ENCODE data around the gene CAPN7.
"Not testable (repeated sequence)": the region's sequence is repeated elsewhere in the genome, so short reads cannot be mapped to it uniquely, and the experiment has no call there.

Gene CAPN7

DNA sequence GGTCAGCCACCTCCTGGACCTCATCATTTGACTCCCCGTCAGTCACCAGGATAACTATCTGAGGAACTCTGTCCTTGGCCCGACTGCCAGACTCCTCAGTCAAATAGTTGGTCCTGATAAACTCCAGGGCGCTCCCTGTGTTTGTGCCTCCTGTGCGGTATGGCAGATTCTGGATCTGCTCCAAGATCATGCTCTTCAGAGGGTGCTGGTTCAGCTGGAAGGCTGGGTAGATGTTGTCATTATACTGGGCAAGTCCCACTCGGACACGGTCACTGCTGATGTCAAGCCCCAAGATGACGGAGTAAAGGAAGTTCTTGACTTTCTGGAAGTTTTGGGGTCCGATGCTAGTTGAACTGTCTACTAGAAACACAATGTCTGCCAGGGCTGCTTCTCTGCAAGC is 31.1 kb upstream of the CAPN7 start:
- Histone ChIP-seq H3K4me3 (ENCODE audit: low read length) (no peak overlapping the region), H3K4me1 (ENCODE audit: insufficient read depth, low read length) (peaks cover 3% of the 10 kb centered on the region; the same call in 1 of the 2 replicates), H3K9ac (ENCODE audit: low read depth, low read length) (no peak overlapping the region), H3K27me3 (ENCODE audit: insufficient read depth, low read length) (peaks cover 4% of the 10 kb centered on the region; the same call in 1 of the 2 replicates), H3K9me3 (ENCODE audit: insufficient read depth, low read depth, low read length) (no peaks in the 10 kb centered on the region), H3K27ac (ENCODE audit: low read depth, low read length) (no peak overlapping the region), H3K36me3 (ENCODE audit: insufficient read depth, low read length) (no peaks in the 10 kb centered on the region)
- 94% methylated on average over 8 of the region's 8 CpGs for WGBS

DNA sequence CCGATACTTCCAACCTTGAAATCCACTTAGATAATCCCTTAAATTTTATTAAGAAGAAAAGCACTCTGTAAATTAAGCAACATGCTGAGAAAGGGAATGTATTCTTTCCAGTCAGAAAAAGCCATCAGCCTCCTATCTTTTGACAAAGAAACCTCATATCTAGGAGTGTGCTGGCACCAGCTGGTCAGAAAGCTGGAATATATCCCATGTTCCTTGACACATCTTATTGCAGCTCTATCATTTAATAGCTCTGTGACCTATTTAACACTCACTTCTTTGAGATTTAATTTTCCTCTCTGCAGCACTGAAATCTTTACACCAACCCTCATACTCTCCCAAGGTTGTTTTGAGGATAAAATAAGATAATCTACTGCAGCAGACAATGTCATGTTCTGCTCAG is 30.4 kb upstream of the CAPN7 start:
- Histone ChIP-seq H3K36me3 (ENCODE audit: insufficient read depth, low read length) (no peaks in the 10 kb centered on the region), H3K9me3 (ENCODE audit: insufficient read depth, low read depth, low read length) (no peaks in the 10 kb centered on the region), H3K27me3 (ENCODE audit: insufficient read depth, low read length) (peaks cover 4% of the 10 kb centered on the region; the same call in 1 of the 2 replicates), H3K9ac (ENCODE audit: low read depth, low read length) (no peak overlapping the region), H3K4me1 (ENCODE audit: insufficient read depth, low read length) (peaks cover 5% of the 10 kb centered on the region; the same call in 1 of the 2 replicates), H3K27ac (ENCODE audit: low read depth, low read length) (no peak overlapping the region), H3K4me3 (ENCODE audit: low read length) (no peak overlapping the region)
- WGBS, result 91% methylated on average over 1 of the region's 1 CpG

DNA sequence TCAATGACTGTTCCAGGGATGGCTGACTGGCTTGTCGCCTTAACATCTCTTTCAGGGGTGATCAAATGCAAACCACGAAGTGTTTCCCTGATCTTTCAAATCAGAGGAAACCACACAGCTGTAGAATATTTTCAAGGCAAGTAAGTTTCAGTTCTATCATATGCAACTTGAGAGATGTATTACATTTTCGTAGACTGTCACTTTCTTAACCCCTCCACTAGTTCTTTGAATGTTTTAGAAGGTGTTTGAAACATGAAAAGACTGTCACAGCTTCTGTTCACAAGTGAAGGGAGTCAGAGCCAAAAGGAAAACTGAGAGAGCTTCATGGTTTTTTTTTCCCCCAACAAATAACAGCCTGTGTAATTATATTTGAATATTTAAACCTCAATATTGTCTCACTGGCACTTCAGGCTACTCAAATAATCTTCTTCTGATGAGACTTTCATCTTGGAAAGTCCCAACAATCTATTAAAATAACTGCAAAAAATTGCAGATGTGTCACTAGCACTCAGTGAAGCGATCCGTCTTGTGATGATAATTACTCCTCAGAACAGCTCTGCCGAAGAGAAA is 25.9 kb upstream of the CAPN7 start:
- H3K9me3 ChIP-seq (ENCODE audit: insufficient read depth, low read depth, low read length), result no peaks in the 10 kb centered on the region
- H3K9ac ChIP-seq (ENCODE audit: low read depth, low read length), result no peak overlapping the region
- 80% methylated on average over 5 of the region's 6 CpGs for WGBS
- H3K36me3 ChIP-seq (ENCODE audit: insufficient read depth, low read length), result no peaks in the 10 kb centered on the region
- H3K4me3 ChIP-seq (ENCODE audit: low read length), result no peak overlapping the region
- H3K27ac ChIP-seq (ENCODE audit: low read depth, low read length), result no peak overlapping the region
- H3K4me1 ChIP-seq (ENCODE audit: insufficient read depth, low read length), result peaks cover 10% of the 10 kb centered on the region; the same call in 1 of the 2 replicates
- no peaks in the 10 kb centered on the region for H3K27me3 ChIP-seq (ENCODE audit: insufficient read depth, low read length)

DNA sequence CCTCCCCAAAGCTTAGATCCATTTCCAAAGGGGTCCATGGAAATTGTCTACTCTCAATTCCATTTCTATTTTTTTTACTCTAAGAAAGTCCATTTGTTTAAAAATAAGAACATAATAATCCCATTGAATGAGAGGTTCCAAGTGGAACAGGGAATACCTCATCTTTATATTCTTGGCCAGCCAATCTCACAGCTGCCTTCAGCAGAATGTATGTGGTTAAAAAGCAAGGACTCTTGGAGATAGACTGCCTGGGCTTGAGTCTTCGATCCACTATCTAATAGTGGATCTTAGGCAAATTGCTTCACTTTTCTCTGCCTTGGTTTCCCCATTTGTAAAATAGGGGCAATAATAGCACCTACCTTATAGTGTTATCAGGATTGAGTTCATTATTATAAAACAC is 24.5 kb upstream of the CAPN7 start:
- 88% methylated on average over 1 of the region's 1 CpG for WGBS
- Histone ChIP-seq H3K27ac (ENCODE audit: low read depth, low read length) (no peak overlapping the region), H3K4me1 (ENCODE audit: insufficient read depth, low read length) (peaks cover 10% of the 10 kb centered on the region; the same call in 1 of the 2 replicates), H3K4me3 (ENCODE audit: low read length) (no peak overlapping the region), H3K9ac (ENCODE audit: low read depth, low read length) (no peak overlapping the region), H3K27me3 (ENCODE audit: insufficient read depth, low read length) (no peaks in the 10 kb centered on the region), H3K9me3 (ENCODE audit: insufficient read depth, low read depth, low read length) (0 out of 2 replicates have a peak, but pooled peaks cover 7% of the 10 kb centered on the region), H3K36me3 (ENCODE audit: insufficient read depth, low read length) (no peaks in the 10 kb centered on the region)

DNA sequence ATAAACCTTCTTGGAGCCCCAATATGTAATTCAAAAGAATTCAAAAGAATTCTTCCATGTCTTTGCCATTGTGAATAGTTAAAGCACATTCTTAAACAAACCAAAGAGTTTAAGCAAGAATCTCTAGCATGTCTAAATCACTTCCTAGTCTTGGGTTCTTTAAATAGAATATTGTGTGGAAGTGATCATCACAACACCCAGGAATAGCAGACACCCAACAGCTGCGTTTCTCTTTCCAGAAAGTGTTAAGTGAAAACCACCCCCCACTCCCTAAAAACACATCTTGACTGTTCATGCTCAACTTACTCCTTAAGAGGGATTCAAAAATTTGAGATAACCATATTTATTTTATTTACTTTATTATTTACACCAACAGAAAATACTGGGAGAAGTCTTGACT is 24.1 kb upstream of the CAPN7 start:
- no peak overlapping the region for H3K9ac ChIP-seq (ENCODE audit: low read depth, low read length)
- WGBS, result 75% methylated on average over 1 of the region's 1 CpG
- no peak overlapping the region for H3K4me3 ChIP-seq (ENCODE audit: low read length)
- H3K27ac ChIP-seq (ENCODE audit: low read depth, low read length), result no peak overlapping the region
- 0 out of 2 replicates have a peak, but pooled peaks cover 7% of the 10 kb centered on the region for H3K9me3 ChIP-seq (ENCODE audit: insufficient read depth, low read depth, low read length)
- H3K4me1 ChIP-seq (ENCODE audit: insufficient read depth, low read length), result peaks cover 10% of the 10 kb centered on the region; the same call in 1 of the 2 replicates
- no peaks in the 10 kb centered on the region for H3K36me3 ChIP-seq (ENCODE audit: insufficient read depth, low read length)
- no peaks in the 10 kb centered on the region for H3K27me3 ChIP-seq (ENCODE audit: insufficient read depth, low read length)

DNA sequence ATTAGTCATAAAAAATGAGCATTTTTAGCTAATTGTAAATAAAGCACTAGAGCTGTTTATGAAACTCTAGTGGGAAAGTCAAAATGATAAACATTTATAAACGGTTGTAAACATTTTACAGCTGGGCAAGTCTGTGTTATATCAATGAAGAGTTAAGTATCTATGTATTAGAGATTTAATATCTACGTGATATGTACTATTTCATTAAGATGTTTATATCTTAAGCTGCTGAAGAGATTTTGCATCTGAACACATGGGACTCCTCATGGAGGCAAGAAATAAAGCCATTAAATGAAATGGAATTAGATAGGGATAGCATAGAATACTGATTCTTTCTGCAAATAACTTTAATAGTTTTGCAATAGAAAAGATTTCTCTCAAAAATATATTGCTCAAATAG is 23.0 kb upstream of the CAPN7 start:
- Histone ChIP-seq H3K4me3 (ENCODE audit: low read length) (no peak overlapping the region), H3K9ac (ENCODE audit: low read depth, low read length) (no peak overlapping the region), H3K9me3 (ENCODE audit: insufficient read depth, low read depth, low read length) (0 out of 2 replicates have a peak, but pooled peaks cover 7% of the 10 kb centered on the region), H3K27me3 (ENCODE audit: insufficient read depth, low read length) (no peaks in the 10 kb centered on the region), H3K27ac (ENCODE audit: low read depth, low read length) (no peak overlapping the region), H3K36me3 (ENCODE audit: insufficient read depth, low read length) (no peaks in the 10 kb centered on the region), H3K4me1 (ENCODE audit: insufficient read depth, low read length) (peaks cover 10% of the 10 kb centered on the region; the same call in 1 of the 2 replicates)
- 93% methylated on average over 2 of the region's 2 CpGs for WGBS

DNA sequence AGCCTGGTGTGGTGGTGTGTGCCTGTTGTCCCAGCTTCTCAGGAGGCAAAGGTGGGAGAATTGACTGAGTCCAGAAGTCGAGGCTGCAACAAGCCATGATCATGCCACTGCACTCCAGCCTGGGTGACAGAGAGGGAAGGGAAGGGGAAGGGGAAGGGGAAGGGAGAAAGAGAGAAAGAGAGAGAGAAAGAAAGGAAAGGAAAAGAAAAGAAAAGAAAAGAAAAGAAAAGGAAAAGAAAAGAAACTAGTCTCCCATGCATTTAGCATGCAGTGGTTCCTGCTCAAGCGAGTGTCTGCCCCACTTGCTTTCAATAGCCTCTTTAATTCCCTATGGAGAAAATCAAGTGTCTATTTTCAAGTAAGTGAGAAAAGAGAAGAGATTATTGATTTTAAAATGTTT is 20.6 kb upstream of the CAPN7 start:
- no peak overlapping the region for H3K9ac ChIP-seq (ENCODE audit: low read depth, low read length)
- WGBS, result 93% methylated on average over 2 of the region's 2 CpGs
- H3K9me3 ChIP-seq (ENCODE audit: insufficient read depth, low read depth, low read length), result 0 out of 2 replicates have a peak, but pooled peaks cover 7% of the 10 kb centered on the region

DNA sequence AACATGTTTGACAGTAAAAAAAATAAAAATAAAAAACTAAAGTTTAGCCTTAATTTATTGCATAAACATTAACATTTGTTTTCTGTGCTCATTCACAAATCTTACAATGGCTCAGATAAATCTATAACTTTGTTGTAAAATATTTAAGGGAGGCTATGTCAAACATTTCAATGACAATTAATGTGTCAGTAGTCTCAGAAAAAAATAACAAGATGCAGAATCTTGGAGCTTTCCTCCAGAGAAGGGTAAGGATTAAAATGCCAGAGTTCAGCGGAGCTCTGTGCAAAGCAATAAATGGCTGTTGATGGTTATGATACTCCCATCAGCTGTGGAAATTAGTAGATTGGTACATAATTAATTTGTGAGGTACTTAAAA is 20.0 kb upstream of the CAPN7 start:
- peaks cover 5% of the 10 kb centered on the region; the same call in 1 of the 2 replicates for H3K4me1 ChIP-seq (ENCODE audit: insufficient read depth, low read length)
- 100% methylated on average over 1 of the region's 1 CpG for WGBS
- H3K27me3 ChIP-seq (ENCODE audit: insufficient read depth, low read length), result no peaks in the 10 kb centered on the region
- no peak overlapping the region for H3K27ac ChIP-seq (ENCODE audit: low read depth, low read length)
- H3K9me3 ChIP-seq (ENCODE audit: insufficient read depth, low read depth, low read length), result 0 out of 2 replicates have a peak, but pooled peaks cover 7% of the 10 kb centered on the region
- no peak overlapping the region for H3K9ac ChIP-seq (ENCODE audit: low read depth, low read length)
- no peak overlapping the region for H3K4me3 ChIP-seq (ENCODE audit: low read length)
- no peaks in the 10 kb centered on the region for H3K36me3 ChIP-seq (ENCODE audit: insufficient read depth, low read length)

More for the DNA sequence above, 20.6 kb upstream of the CAPN7 start:
- H3K27me3 ChIP-seq (ENCODE audit: insufficient read depth, low read length), result no peaks in the 10 kb centered on the region
- H3K36me3 ChIP-seq (ENCODE audit: insufficient read depth, low read length), result no peaks in the 10 kb centered on the region
- H3K27ac ChIP-seq (ENCODE audit: low read depth, low read length), result no peak overlapping the region
- no peak overlapping the region for H3K4me3 ChIP-seq (ENCODE audit: low read length)
- peaks cover 5% of the 10 kb centered on the region; the same call in 1 of the 2 replicates for H3K4me1 ChIP-seq (ENCODE audit: insufficient read depth, low read length)

DNA sequence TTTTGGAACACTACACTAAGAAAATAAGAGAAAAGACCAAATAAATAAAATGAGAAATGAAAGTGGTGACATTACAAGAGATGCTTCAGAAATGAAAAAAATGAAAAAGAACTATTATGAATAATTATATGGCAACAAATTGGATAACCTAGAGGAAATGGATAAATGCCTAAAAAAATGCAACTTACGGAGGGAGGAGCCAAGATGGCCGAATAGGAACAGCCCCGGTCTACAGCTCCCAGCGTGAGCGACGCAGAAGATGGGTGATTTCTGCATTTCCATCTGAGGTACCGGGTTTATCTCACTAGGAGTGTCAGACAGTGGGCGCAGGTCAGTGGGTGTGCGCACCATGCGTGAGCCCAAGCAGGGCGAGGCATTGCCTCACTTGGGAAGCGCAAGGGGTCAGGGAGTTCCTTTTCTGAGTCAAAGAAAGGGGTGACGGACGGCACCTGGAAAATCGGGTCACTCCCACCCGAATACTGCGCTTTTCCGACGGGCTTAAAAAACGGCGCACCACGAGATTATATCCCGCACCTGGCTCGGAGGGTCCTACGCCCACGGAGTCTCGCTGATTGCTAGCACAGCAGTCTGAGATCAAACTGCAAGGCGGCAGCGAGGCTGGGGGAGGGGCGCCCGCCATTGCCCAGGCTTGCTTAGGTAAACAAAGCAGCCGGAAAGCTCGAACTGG is 19.4 kb upstream of the CAPN7 start:
- not testable (repeated sequence) for H3K4me3 ChIP-seq (ENCODE audit: low read length); H3K27me3 ChIP-seq (ENCODE audit: insufficient read depth, low read length); H3K9ac ChIP-seq (ENCODE audit: low read depth, low read length); H3K36me3 ChIP-seq (ENCODE audit: insufficient read depth, low read length); H3K27ac ChIP-seq (ENCODE audit: low read depth, low read length); H3K9me3 ChIP-seq (ENCODE audit: insufficient read depth, low read depth, low read length); H3K4me1 ChIP-seq (ENCODE audit: insufficient read depth, low read length)
- WGBS, result 93% methylated on average over 12 of the region's 33 CpGs

DNA sequence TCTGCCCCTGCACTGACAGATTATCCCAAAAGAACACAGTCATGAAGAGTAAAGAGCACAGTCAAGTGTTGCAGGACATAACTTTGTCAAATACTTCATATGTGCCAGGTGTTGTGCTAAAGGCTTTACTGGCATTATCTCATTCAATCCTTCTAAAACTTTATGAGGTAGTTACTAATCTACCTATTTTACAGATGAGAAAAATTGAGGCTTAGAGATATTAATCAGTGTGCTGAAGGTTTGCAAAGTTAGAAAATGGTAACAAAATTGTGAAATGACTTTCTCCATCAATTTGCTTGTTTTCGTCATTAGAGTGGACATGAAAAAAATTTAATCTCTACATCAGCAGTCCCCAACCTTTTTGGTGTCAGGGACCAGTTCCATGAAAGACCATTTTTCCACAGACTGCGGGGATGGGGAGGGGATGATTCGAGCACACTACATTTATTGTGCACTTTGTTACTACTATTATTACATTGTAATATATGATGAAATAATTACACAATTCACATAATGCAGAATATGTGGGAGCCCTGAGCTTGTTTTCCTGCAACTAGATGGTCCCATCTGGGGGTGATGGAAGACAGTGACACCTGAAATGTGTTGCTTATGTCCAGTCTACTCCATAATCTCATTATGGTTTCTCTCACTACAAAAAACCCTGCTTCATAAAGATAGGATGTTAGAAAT is 8.6 kb upstream of the CAPN7 start:
- no peak overlapping the region for H3K4me3 ChIP-seq (ENCODE audit: low read length)
- H3K27ac ChIP-seq (ENCODE audit: low read depth, low read length), result no peak overlapping the region
- no peaks in the 10 kb centered on the region for H3K27me3 ChIP-seq (ENCODE audit: insufficient read depth, low read length)
- H3K36me3 ChIP-seq (ENCODE audit: insufficient read depth, low read length), result no peaks in the 10 kb centered on the region
- 100% methylated on average over 1 of the region's 3 CpGs for WGBS
- H3K9me3 ChIP-seq (ENCODE audit: insufficient read depth, low read depth, low read length), result no peaks in the 10 kb centered on the region
- no peak overlapping the region for H3K9ac ChIP-seq (ENCODE audit: low read depth, low read length)
- H3K4me1 ChIP-seq (ENCODE audit: insufficient read depth, low read length), result no peaks in the 10 kb centered on the region

DNA sequence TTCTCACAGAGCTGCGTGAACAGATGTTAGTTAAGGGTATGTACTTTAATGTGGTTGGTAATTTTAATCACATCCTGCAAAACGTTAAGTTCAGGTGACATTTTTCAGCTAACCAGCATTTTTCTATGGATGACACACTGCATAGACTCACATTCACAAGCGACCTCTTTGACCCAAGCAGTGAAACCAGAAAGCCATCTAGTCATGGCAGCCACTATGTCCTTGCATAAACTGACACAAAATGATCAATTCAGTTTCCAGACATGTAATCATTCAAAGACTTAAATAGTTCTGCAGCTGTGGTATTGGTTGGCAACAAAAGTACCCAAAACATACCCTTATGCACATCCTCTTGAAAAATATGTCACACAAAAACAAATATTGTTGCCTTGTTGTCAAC is 7.4 kb upstream of the CAPN7 start:
- H3K4me3 ChIP-seq (ENCODE audit: low read length), result no peak overlapping the region
- H3K27me3 ChIP-seq (ENCODE audit: insufficient read depth, low read length), result no peaks in the 10 kb centered on the region
- WGBS, result 73% methylated on average over 3 of the region's 3 CpGs
- H3K36me3 ChIP-seq (ENCODE audit: insufficient read depth, low read length), result no peaks in the 10 kb centered on the region
- no peaks in the 10 kb centered on the region for H3K4me1 ChIP-seq (ENCODE audit: insufficient read depth, low read length)
- no peak overlapping the region for H3K27ac ChIP-seq (ENCODE audit: low read depth, low read length)
- no peak overlapping the region for H3K9ac ChIP-seq (ENCODE audit: low read depth, low read length)
- H3K9me3 ChIP-seq (ENCODE audit: insufficient read depth, low read depth, low read length), result no peaks in the 10 kb centered on the region
